HG03378 (cell line): ENCODE measurements around the gene CST6.

Experiments
- ATAC-seq: cut with Tn5 transposase; IDR thresholded peaks from one replicate; pipeline ENCODE4 v1.9.1; 2021; ENCODE audit warnings: mild to moderate bottlenecking, moderate library complexity; ENCODE audit not compliant: unreplicated experiment

CST6 gene

DNA sequence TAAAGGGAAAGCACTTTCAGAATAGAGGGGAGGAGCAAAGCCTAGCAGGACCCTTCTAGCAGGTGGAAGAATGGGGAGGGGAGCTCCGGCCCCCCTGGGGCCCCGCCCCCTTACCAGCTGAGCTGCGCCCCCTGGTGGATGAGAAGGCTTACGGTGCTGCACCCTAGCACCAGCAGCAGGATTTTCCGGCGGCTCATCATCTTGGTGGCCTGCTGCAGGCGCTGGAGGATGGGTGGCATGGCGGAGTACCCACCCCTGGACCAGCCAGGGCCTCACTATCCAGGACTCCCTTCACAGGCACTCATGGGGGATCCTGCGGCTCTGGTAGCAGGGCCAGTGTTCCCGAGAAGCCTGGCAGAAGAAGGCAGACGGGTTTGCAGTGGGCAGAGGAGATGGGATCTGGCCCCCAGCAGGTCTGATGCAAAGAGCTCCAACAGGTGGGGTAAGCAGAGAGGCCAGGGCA is 33.4 kb downstream of the CST6 start:
- no peak for ATAC-seq

DNA sequence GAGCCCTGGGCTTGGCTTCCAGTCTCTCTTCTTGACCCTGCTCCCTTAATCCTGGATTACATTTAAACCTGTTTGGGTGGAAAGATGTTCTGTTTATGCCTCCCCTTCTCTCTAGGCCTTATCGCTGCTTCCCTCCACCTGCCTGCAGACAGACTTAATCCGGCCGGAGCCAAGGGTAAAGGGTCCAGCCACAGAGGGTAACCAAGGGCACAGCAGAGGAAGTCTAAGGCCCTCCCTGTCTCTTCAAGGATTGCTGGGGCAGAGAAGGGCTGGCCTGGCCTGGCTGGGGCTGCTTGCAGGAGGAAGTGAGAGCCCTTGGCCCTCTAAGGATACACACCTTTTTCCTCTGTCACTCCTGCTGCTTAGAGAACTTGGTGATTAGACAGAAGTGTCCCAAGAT is 35.1 kb downstream of the CST6 start:
- ATAC-seq, result no peak

DNA sequence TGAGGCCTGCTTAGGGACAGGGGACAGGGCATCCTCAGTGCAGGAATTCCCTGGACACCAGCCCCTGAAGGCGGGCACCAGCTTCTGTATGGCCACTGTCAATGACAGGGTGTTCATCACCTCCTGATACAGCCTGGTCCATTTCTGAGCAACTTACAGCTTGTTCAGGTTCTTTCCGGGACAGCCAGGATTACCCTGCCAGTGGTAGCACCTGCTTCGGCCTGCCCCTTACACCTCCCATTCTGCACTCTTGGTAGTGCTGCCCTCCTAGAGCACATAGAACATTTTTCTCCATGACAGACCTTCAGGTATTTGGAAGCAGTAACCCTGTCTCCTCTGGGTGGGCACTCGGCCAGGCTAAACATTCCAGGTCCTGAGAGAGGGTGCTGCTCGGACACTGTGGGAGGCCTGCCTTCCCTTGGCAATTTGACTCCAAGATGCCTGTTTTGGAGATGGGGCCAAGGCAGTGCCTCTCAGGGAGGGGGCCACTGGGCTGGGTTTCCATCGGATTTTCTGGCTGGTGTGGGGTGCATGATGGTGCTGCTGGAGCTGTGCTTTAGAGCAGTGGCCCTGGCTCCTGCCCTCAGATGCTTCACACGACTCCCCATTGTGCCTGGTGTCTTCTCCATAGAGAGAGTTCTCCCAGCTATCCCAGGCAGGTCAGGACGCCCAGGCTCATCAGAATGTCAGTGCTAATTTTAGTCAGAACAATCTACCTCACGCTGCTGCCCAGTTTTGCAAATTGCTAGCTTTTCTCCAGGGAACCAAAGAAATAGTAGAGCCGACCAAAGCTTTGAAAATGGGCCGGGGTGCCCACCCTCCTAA is 35.9 kb downstream of the CST6 start:
- no peak for ATAC-seq

DNA sequence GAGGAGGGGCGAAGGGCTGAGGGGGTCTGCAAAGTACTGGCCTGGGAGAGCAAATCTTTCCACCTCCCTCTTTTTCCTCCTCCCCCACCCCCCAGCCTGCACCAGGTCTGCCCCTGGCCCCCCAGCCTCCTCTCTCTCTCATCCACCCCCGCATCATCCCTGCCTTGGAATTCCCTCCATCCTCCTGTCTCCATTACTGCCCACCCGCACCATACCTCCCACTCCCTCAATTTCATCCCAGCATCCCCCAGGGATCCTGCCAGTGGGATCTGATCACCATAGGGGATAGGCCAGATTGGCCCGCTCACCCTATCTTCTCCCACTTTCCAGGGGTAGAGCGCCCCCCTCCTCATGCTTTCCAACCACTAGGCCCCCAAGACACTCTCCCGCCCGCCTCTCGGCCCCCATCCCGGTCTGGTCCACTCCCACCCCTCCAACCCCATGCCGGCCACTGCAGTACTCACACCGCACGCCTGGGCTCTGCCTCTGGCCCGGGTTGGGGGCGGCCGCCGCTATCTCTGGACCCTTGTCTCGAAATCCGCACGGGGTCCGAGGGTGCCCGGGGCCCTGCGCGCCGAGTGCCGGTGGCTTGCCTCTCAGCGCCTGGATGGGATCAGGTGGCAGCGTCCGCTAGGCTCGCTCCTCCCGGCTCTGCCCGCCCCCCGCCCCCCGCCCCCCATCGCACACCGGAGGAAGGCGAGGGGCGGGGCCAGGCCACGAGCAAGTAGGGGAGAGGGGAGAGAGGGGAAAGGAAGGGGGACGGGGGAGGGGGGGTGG is 36.9 kb downstream of the CST6 start, which contains the start of gene GAL3ST3:
GAL3ST3 (minus strand) TSS at position 615 of the 777 bp plus-strand sequence. CDS start 3,746 bp downstream, outside the sequence.
- no peak for ATAC-seq

DNA sequence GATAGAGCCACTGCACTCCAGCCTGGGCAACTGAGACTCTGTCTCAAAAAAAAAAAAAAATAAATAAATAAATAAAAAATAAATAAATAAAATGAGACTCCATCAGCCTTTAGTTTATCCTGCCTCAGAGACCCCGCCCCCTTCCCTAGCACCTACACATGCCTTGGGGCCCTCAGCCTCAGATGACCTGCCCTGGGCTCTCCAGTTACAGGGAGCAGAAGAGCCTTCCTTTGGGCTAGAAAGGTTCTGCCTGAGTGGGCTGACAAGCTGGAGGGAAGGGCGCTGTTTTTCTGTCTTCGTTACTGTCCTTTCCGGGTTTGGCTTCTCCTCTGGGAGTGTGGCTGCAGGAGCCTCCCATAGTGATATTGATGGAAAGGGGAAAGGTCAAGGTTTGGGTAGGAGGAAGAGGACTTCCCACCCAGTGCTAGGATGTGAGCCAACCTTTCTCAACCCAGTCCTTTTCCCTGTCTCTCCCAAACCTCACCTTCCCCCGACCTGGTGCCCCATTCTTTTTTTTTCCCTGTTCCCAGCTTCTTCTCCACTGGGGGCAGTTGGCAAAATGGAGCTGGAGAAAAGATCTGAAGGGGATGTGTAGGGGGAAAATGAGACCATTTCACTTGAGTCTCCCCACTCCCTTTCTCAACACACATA is 38.9 kb downstream of the CST6 start:
- no peak for ATAC-seq

DNA sequence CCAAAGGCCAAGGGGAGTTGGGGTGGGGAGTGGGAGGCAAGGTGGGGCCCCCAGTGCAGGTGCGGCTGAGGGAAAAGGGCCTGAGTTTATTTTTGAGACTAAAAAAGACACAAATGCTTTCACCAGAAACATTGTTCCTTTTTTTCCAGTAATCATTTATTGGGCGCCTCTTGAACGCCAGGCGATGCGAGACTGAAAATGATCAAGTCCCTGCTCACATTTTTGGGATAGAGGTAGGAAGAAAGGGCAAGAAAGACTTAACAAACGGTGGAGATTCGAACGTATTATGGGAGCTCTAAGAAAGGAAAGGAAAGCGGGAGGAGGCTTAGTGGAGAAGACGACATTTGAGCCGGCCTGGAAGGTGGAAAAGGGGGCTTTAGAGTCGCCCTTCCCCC is 39.6 kb downstream of the CST6 start:
- no peak for ATAC-seq

DNA sequence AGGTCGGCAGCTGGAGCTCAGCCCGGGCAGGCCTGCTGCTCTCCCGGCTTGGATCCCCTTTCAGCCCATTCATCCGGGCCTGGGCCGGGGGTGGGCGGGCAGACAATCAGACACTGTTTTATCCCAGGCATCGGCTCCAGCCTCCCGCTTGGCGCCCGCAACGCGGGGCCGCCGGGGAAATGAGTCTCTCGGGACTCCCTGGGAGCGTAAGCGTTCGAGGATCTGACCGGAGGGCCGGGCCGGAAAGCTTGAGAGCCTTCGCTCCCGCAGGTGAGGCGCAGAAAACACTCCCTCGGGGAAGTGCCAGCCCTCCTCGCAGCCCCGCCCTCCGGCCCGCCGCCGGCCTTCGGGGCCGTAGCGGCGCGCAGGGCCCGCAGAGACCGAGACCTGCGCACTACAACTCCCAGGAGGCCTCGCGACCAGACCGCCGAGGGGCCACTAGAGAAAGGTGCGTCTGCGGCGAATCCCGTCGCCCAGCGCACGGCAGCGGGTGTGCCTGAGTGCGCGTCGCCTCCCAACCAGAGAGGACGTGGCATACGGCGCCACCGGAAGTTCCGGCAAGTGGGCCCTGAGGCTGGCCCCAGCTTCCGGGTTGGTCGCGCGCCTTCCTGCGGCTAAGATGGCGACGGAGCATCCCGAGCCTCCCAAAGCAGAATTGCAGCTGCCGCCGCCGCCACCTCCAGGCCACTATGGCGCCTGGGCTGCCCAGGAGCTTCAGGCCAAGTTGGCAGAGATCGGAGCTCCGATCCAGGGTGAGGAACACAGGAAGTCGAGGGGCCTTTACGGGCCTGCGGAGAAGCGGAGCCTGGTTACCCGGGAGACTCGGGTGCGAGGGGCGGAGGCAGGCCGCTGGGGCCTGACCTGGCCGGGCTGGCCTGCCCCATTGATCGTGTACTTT is 40.2 kb downstream of the CST6 start, which contains the start of gene SF3B2:
SF3B2 (plus strand) TSS at position 599 of the 898 bp plus-strand sequence; CDS start at position 620, 21 bp downstream.
- peak; percentile 86 for ATAC-seq

DNA sequence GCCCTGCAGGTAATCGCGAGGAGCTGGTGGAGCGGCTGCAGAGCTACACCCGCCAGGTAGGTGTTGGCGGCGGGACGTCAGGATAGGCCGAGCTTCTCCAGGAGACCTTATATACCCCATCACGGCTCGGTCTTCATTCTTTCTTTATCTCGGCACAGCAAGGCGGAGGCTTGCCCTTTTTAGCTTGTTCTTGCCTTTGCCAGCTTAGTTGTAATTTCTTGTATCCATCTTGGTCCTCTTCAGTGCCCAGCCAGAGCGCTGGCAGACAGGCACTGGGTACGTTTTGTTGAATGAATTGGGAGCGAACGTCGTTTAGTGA is 40.8 kb downstream of the CST6 start:
- ATAC-seq, result no peak

DNA sequence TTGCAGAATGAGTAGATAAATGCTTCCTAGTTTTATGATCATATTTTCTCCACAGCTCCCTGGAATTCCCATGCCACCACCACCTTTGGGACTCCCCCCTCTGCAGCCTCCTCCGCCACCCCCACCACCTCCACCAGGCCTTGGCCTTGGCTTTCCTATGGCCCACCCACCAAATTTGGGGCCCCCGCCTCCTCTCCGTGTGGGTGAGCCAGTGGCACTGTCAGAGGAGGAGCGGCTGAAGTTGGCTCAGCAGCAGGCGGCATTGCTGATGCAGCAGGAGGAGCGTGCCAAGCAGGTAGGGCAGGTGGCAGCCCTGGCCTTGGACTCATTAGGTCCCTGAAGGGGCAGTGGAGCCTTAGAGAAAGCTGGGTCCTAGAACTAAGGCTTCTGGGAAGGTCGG is 43.2 kb downstream of the CST6 start:
- ATAC-seq, result no peak

DNA sequence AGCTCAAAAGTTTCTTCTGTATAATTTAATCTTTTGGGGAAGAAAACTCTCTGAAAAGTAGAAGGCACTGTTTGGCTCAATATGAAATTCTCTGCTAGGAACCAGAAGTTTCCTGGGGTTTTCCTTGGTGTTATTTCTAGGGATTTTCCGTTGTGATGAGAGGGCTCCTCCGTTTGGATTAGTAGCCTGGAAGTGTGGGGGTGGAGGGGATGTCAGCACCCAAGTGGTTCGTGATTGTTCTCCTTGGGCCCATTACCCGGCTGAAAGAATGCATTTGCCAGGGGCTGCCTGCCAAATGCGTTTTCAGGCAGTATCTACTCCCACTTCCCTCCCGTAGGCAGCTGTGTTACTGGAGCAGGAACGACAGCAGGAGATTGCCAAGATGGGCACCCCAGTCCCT is 44.7 kb downstream of the CST6 start:
- ATAC-seq, result no peak

DNA sequence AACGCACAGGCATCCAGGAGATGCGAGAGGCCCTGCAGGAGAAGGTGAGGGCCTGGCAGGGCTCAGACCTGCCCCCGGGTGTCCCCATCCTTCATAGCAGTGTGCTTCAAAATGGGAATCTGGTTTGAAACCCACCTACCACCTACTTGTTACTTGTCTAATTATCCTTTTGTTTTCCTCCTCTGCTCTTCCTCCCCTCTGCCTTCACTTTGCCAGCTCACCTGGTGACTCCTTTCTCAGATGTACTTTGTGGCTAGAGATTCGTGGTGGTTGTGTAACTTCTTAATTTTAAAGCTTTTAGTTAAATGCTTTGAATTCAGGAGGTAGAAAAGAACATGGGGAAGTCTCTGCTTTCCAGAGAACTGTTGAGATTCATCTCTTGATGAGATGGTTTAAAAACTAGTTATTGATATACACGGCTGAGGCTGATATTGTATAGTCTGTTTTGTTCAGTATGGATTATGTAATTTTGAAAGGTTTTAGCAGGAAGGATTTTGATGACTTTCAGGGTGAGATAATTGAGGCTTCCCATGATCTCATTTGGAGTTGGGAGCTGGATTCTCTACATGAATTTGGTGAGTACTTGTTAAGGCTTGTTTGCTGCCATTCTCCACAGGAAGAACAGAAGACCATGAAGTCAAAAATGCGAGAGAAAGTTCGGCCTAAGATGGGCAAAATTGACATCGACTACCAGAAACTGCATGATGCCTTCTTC is 48.3 kb downstream of the CST6 start:
- no peak for ATAC-seq

DNA sequence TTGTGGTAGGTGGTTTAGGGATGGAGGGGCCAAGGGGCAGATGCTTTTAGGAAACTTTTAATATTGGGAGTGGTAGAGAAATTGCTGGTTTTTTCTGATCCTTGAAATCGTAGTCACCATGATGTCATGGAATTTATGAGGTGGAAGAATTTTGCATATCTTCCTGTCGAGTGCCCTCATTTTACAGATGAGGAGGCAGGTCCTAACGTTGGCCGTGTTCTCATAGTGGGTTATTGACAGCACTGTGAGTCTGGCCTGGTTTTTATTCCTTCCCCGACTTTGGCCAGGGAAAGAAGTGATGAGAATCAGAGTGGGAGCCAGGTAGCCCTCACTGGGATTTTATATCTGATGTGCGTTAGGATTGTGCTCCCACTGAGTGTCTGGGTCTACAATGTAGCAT is 49.5 kb downstream of the CST6 start:
- ATAC-seq, result no peak

DNA sequence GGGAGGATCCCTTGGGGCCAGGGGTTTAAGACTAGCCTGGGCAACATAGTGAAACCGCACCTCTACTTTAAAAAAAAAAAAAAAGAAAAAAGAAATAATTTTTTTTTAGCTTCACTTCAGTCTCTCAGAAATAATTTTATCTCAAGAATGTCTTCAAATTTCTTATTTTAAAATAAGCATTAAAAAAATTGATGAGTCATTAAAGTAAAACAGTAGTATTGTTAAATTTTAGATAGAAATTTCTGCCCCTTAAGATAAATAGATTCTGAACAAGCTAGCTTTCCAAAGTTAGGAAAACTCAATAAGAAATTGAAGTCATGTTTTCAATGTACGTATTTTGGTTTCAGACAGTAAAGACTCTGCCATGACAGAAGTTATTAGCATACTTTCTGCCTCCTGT is 50.6 kb downstream of the CST6 start:
- no peak for ATAC-seq
